ENCODE data around the gene SLC41A2. TPM values are rescaled to one million over a fixed set of nuclear protein-coding genes. Genes with fewer than 3 reads are reported as not detected.
"Not testable (repeated sequence)": the region's sequence is repeated elsewhere in the genome, so short reads cannot be mapped to it uniquely, and the experiment has no call there.

SLC41A2 gene
- total RNA-seq, 1 donor from 2014 or later = 93.1 TPM

GRCh38 chr12:104964856-104965205 lies 6.7 kb upstream of the SLC41A2 start:
- no peak for ATAC-seq

DNA sequence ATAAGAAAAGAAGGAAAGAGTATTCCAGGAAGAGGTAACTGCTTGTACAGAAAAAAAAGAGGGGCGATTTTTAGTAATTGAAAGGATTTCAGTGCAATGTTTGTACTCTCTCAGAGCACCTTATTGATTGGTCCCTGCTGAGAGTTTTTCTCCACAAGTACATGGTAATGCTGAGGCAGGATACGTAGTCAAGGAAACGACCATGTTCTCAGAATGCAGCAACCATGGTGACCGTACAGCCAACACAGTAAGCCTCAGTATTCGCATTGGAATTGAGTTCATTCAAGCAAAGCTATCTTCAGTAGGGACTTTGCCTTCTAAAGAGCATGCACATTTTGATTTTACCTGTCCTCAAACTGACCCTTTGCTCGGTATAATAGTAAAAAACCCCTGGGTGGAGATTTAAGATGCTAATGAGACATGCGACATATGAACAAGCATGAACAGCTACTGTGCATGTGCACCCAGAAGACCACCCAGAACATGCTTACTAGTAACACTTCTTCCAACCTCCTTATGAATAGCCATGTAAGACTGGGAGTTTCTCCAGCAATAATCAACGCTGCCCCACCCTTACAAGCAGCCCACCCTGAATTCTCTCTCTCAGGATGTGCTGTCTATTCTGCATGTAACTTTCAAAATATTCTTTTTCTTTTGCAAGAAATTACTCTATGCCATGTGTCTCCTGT lies 6.2 kb upstream of the SLC41A2 start:
- no peak for DNase-seq (ENCODE audit: low spot score)
- ATAC-seq = no peak

More at GRCh38 chr12:104964856-104965205, 6.7 kb upstream of the SLC41A2 start:
- no peak for DNase-seq (ENCODE audit: low spot score)

DNA sequence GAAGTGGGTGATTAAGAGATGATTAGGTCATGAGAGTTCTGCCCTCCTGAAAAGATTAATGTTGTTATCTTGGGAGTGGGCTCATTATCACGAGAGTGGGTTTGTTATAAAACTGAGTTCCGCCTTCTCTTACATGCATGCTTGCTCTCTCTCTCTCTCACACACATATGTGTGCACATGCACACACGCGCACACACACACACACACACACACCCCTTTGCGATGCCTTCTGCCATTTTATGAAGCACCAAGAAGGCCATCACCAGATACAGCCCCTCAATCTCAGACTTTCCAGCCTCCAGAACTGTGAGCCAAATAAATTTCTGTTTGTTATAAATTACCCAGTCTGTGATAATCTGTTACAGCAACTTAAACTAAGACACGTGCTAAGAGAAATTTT lies 5.7 kb upstream of the SLC41A2 start:
- ATAC-seq (no peak), DNase-seq (ENCODE audit: low spot score) (no peak)

- DNase-seq (ENCODE audit: low spot score) (no peak), ATAC-seq (no peak)
Observed at GRCh38 chr12:104960464-104960863, 2.4 kb upstream of the SLC41A2 start.

DNA sequence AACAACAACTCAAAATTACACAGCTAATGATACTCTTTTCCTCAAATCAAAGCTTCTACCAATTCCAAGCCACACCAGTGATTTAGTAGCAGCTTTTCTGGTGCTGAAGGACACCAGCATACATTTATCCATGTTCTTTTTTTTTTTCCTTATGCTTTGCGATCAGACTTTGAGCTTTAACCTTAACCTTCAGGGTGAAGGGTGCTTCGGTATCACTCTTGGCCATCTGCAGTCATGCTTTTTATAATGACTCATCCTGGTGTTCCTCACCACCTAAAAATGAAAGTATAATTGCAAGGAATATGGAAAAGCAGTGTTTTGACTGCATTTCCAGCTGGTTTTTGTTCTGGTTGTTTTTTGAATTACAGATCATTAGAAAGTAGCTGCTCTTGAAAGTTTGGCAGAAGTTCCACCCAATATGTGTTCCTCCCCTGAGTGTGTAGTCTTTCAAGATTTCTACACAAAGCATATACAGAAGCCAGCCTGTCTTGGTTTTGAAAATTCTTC lies 1.3 kb upstream of the SLC41A2 start:
- ATAC-seq (peak; percentile 19), DNase-seq (ENCODE audit: low spot score) (no peak)

- peak; percentile 53 for DNase-seq (ENCODE audit: low spot score)
- peak; percentile 15 for ATAC-seq
Observed at GRCh38 chr12:104958805-104959334, 780 bp upstream of the SLC41A2 start.

- ATAC-seq (peak; percentile 39), DNase-seq (ENCODE audit: low spot score) (no peak)
Observed at GRCh38 chr12:104957719-104958000, 430 bp downstream of the SLC41A2 start.

GRCh38 chr12:104956870-104957718 lies 996 bp downstream of the SLC41A2 start:
- ATAC-seq = no peak
- DNase-seq (ENCODE audit: low spot score) = no peak

DNA sequence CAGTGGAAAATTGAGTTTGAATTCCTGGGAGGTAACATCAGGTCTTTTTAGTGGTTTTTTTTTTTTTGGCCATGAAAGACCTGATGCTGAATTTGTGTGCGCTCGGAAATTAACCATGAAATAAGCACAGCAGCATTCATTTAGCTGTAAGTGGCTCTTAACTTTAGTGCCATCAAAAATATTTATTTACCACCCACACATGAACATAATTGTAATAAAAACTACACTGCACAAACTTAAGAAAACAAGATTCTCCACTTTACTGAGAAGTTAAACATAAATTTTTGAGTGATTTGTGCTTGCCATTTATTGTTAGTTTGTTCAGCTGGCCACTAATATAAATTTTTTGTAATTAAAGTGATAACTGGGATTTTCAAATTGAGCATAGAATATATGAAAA lies 2.4 kb downstream of the SLC41A2 start:
- no peak for DNase-seq (ENCODE audit: low spot score)
- ATAC-seq = no peak

DNA sequence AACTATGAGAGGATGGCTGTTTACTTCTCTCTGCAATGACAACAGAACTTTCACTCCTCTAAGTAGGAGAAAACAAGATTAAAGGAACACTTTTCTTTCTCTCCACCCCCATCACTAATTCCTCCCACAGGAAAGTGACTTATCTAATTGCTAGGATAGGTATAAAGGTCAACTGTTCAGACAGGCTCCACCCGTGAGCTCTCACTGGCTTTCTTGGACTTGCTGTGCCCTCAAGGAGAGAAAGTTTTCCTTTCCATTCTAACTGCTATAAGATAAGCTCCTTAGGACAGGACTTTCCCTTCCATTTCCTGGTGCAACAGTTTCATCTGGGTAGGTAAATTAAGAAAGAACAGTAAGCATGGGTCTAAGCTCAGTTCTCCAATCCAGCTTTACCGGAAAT lies 4.8 kb downstream of the SLC41A2 start:
- ATAC-seq (peak; percentile 9), DNase-seq (ENCODE audit: low spot score) (no peak)

DNA sequence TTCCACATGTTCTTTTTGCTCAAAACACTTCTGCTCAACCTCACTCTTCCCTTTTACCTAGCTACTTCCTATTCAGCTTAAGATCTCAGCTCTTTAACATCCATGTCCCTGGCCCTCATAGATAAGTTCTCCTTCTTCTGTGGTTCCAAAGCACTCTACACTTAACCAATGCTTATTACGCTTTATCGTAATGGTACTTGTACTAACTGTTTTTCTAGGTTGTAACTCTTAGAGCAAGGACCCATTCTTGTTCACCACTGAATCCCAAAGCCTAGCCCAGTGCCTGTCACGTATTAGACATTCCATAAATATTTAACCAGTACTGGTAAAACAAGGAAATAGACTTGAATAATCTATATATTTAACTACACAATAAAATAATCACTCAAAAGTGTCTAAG lies 5.3 kb downstream of the SLC41A2 start:
- no peak for DNase-seq (ENCODE audit: low spot score)
- peak; percentile 4 for ATAC-seq

GRCh38 chr12:104951759-104952509 lies 6.2 kb downstream of the SLC41A2 start:
- ATAC-seq = peak; percentile 59

GRCh38 chr12:104948716-104949115 lies 9.4 kb downstream of the SLC41A2 start:
- not testable (repeated sequence) for DNase-seq (ENCODE audit: low spot score); ATAC-seq

More at GRCh38 chr12:104951759-104952509, 6.2 kb downstream of the SLC41A2 start:
- DNase-seq (ENCODE audit: low spot score) = no peak

DNA sequence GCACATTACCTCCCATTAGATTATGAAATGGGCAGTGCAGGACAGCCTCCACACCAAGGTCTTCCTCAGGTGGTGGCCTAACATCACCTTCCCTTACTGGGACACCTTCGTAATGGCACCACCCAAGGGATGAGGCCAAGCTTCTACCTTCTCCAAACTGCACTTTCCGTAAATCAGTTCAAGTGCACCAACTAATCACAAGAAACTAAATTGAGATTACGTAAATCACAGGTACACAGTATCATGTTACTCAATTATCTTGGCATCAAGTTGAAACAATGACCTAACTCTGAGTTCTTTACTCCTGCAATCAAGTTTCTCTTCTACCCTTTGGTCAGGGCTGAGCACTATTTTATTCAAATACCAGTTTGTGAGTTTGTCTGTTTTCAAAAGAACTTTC lies 13.8 kb downstream of the SLC41A2 start:
- ATAC-seq (peak; percentile 86), DNase-seq (ENCODE audit: low spot score) (peak; percentile 83)

- not testable (repeated sequence) for DNase-seq (ENCODE audit: low spot score); ATAC-seq
Observed at GRCh38 chr12:104943401-104943800, 14.7 kb downstream of the SLC41A2 start.

GRCh38 chr12:104942075-104942474 lies 16.0 kb downstream of the SLC41A2 start:
- ATAC-seq (no peak), DNase-seq (ENCODE audit: low spot score) (no peak)

- ATAC-seq = peak; percentile 55
Observed at GRCh38 chr12:104941454-104941853, 16.6 kb downstream of the SLC41A2 start.

GRCh38 chr12:104939089-104939488 lies 19.0 kb downstream of the SLC41A2 start:
- DNase-seq (ENCODE audit: low spot score) (no peak), ATAC-seq (peak; percentile 37)

More at GRCh38 chr12:104941454-104941853, 16.6 kb downstream of the SLC41A2 start:
- no peak for DNase-seq (ENCODE audit: low spot score)

DNA sequence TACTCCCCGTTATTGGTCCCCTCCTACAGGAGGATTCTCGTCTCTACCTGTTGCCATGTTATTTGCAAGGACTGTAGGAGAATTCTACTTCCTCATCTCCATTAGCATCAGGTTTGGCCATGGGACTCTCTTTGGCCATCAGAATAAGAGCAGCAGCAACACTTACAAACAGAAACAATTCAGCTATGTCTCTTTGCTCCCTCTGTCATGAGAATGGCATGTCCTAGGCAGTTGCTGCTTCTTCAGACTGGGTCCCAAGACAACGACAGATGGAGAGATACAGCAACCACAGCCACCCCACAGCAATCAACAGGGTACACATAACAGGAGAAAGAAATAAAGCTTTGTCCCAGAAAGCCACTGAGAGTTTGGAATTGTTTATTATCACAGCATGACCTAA lies 19.7 kb downstream of the SLC41A2 start:
- DNase-seq (ENCODE audit: low spot score) (no peak), ATAC-seq (no peak)

DNA sequence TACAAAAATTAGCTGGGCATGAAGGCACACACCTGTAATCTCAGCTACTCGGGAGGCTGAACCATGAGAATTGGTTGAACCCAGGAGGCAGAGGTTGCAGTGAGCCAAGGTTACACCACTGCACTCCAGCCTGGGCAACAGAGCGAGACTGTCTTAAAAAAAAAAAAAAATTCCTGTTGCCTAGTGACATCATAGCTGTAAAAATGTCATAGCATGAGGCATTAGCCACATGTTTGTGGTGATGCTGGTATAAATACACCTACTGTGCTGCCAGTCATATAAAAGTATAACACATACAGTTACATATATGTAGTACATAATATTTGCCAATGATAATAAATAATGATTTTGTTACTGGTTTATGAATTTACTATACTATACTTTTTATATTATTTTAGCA lies 22.2 kb downstream of the SLC41A2 start:
- DNase-seq (ENCODE audit: low spot score) (no peak), ATAC-seq (no peak)

GRCh38 chr12:104933778-104934177 lies 24.3 kb downstream of the SLC41A2 start:
- no peak for DNase-seq (ENCODE audit: low spot score)
- no peak for ATAC-seq

Data from left lobe of liver (tissue), 2 donors.